ENCODE results near the gene ATG16L2. TPM values are rescaled to one million over a fixed set of nuclear protein-coding genes. Genes with fewer than 3 reads are reported as not detected.

ATG16L2 gene
- polyA plus RNA-seq, 1 experiment: 10.1 TPM

DNA sequence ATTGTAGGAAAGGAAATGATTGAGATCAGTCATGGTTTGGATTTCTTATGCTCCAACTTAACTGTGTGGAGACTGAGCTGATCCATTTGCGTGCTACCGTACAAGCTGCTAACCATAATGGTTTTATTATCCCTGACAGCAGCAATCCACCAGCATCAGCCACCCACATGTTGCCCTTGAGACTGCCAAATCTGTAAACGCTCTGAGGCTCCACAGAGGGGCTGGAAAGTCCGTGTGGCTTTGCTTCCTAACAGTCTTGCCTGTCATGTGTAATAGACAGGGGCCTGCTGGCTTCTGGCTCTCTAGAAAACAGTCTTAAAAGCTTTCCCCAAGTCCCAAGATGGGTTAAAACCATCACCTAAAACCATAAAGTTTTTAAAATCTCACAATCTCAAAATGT, 30.1 kb downstream of the ATG16L2 start:
- CTCF ChIA-PET: interaction anchor here (0.6 to 2.7 kb wide), 6 partner anchors 13 to 772 kb away, joined by 3 to 10 read pairs (median 4); no protein-coding TSS in a partner anchor
- Histone ChIP-seq H3K27me3 (ENCODE audit: control insufficient read depth, insufficient read depth, low read length) (no peaks in the 10 kb centered on the region), H3K36me3 (ENCODE audit: control insufficient read depth, insufficient read depth, low read length) (peaks cover 5% of the 10 kb centered on the region), H3K4me3 (ENCODE audit: low read depth, low read length) (no peak overlapping the region)
- POLR2A ChIA-PET: no interaction called here
- DNase-seq (ENCODE audit: low read depth): peak; percentile 53
- no peak for TF ChIP-seq CTCF (IDR thresholded peaks at IDR 0.05; ENCODE audit: insufficient read depth, low read depth, low read length)

DNA sequence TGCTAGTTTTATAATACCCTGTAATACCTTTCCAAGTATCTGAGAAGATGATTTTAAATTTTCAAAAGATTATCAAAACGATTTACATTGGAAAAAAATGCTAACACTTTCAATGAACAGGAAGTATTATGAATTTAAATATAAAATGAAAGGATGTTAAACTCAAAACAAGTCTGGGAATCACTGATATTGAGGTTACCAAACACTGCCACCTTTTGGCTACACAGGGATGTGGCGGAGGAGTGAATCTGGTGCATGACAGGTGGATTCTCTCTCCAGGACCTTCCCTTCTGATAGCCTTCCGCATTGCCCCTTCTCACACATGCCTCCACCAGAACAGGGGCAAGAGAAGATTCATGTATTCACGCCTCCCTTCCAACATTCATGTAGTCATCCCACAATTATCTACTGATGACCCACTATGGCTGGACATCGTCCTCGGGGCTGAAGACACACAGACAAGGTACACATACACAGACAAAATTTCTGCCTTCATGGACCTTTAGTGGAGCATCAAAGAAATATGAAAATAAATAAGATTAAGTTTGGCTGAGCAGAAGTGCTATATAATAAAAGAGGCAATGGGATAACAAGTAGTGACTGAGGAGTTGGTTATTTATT, 34.7 kb downstream of the ATG16L2 start:
- Histone ChIP-seq H3K4me3 (ENCODE audit: low read depth, low read length) (no peak overlapping the region), H3K27me3 (ENCODE audit: control insufficient read depth, insufficient read depth, low read length) (no peaks in the 10 kb centered on the region), H3K36me3 (ENCODE audit: control insufficient read depth, insufficient read depth, low read length) (no peaks in the 10 kb centered on the region; the same call in 1 of the 2 replicates)
- POLR2A ChIA-PET: no interaction called here
- DNase-seq (ENCODE audit: low read depth): no peak
- CTCF ChIA-PET: interaction anchor here (0.7 to 1.1 kb wide), 7 partner anchors 9 to 329 kb away, joined by 3 to 7 read pairs (median 3); no protein-coding TSS in a partner anchor
- peak; percentile 67 for TF ChIP-seq CTCF (IDR thresholded peaks at IDR 0.05; ENCODE audit: insufficient read depth, low read depth, low read length)

GRCh38 chr11:72850832-72851231, 36.6 kb downstream of the ATG16L2 start:
- no peak for DNase-seq (ENCODE audit: low read depth)
- CTCF ChIA-PET: interaction anchor here (1.8 kb wide), 1 partner anchor 28 kb away, joined by 4 read pairs; no protein-coding TSS in a partner anchor
- Histone ChIP-seq H3K4me3 (ENCODE audit: low read depth, low read length) (no peak overlapping the region), H3K27me3 (ENCODE audit: control insufficient read depth, insufficient read depth, low read length) (no peaks in the 10 kb centered on the region), H3K36me3 (ENCODE audit: control insufficient read depth, insufficient read depth, low read length) (no peaks in the 10 kb centered on the region)
- TF ChIP-seq CTCF (IDR thresholded peaks at IDR 0.05; ENCODE audit: insufficient read depth, low read depth, low read length): no peak
- POLR2A ChIA-PET: no interaction called here

DNA sequence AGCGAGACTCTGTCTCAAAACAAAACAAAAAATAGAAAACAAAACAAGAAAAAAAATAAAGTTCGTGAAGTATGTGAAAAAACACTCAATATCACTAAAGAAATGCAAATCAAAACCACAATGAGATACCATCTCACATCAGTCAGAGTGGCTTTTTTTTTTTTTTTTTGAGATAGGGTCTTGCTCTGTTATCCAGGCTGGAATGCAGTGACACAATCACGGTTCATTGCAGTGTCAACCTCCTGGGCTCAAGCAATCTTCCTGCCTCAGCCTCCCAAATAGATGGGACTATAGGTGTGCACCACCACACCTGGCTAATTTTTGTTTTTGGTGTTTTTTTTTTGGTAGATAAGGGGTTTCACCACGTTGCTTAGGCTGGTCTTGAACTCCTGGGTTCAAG, 37.5 kb downstream of the ATG16L2 start:
- CTCF ChIA-PET: no interaction called here
- H3K36me3 ChIP-seq (ENCODE audit: control insufficient read depth, insufficient read depth, low read length): no peaks in the 10 kb centered on the region
- no peak for TF ChIP-seq CTCF (IDR thresholded peaks at IDR 0.05; ENCODE audit: insufficient read depth, low read depth, low read length)
- H3K4me3 ChIP-seq (ENCODE audit: low read depth, low read length): no peak overlapping the region
- DNase-seq (ENCODE audit: low read depth): no peak
- POLR2A ChIA-PET: no interaction called here
- H3K27me3 ChIP-seq (ENCODE audit: control insufficient read depth, insufficient read depth, low read length): no peaks in the 10 kb centered on the region

GRCh38 chr11:72856065-72856464, 41.9 kb downstream of the ATG16L2 start:
- ChIA-PET CTCF (no interaction called here), POLR2A (no interaction called here)
- DNase-seq (ENCODE audit: low read depth): no peak
- Histone ChIP-seq H3K27me3 (ENCODE audit: control insufficient read depth, insufficient read depth, low read length) (no peaks in the 10 kb centered on the region), H3K4me3 (ENCODE audit: low read depth, low read length) (no peak overlapping the region), H3K36me3 (ENCODE audit: control insufficient read depth, insufficient read depth, low read length) (no peaks in the 10 kb centered on the region; the same call in 1 of the 2 replicates)
- no peak for TF ChIP-seq CTCF (IDR thresholded peaks at IDR 0.05; ENCODE audit: insufficient read depth, low read depth, low read length)
